Endothelial cell of umbilical vein (primary cell): ENCODE measurements around the gene SMARCA2. TPM values are rescaled to one million over a fixed set of nuclear protein-coding genes. Genes with fewer than 3 reads are reported as not detected.

Experiments used
- BruUV-seq: library from RNA; stranded (reverse); fragments of 400-500 nt; replicated peaks from 2 replicates; lab custom pipeline; 2021; lab: Mats Ljungman, UMichigan
- CTCF ChIA-PET: fragments of 300-600, 350-600 bp; sonication (Branson Sonifier 250); formaldehyde crosslinking; loops from one replicate; lab custom pipeline; 2021; ENCODE audit warnings: antibody characterized with exemption, inconsistent platforms; lab: Charles Lee
- POLR2A ChIA-PET: fragments of 300-600, 350-600 bp; sonication (Branson Sonifier 250); formaldehyde crosslinking; loops from one replicate; lab custom pipeline; 2021; ENCODE audit warnings: antibody characterized with exemption, inconsistent platforms; lab: Charles Lee
- DNase-seq: peaks from one replicate; pipeline ENCODE4 v3.0.0-alpha.2; 2011; ENCODE audit warnings: low read depth, low spot score
- FAIRE-seq: peaks from 2 replicates; lab custom pipeline; 2011; peaks lifted over from hg19 to GRCh38; lab: Jason Lieb, UNC
- H2AFZ ChIP-seq: 2 replicates; pipeline ENCODE4 v1.6.0; 2012; ENCODE audit warnings: low read depth, low read length, control low read depth, inconsistent platforms
- H3K27ac ChIP-seq: 2 replicates; pipeline ENCODE4 v1.5.1; 2011; ENCODE audit warnings: low read depth, mild to moderate bottlenecking, control low read depth, low read length, moderate library complexity; ENCODE audit not compliant: insufficient read depth
- H3K27me3 ChIP-seq, 2 experiments: 2 replicates each; pipeline versions ENCODE4 v1.6.0 to v1.6.1; 2011; ENCODE audit warnings: low read length in 2 of 2, mixed read lengths in 1 of 2; ENCODE audit not compliant: control insufficient read depth in 2 of 2, insufficient read depth in 2 of 2
- H3K36me3 ChIP-seq, 2 experiments: 2 replicates in 1 of 2; 3 replicates in 1 of 2; pipeline ENCODE4 v1.5.1; 2011; ENCODE audit warnings: low read length in 2 of 2, mild to moderate bottlenecking in 1 of 2, moderate library complexity in 1 of 2; ENCODE audit not compliant: control insufficient read depth in 2 of 2, insufficient read depth in 2 of 2; ENCODE audit errors: extremely low read depth in 1 of 2
- H3K4me1 ChIP-seq: 3 replicates; pipeline ENCODE4 v1.5.1; 2011; ENCODE audit warnings: mild to moderate bottlenecking, low read length; ENCODE audit not compliant: control insufficient read depth, insufficient read depth; ENCODE audit errors: extremely low read depth
- H3K4me2 ChIP-seq: 2 replicates; pipeline ENCODE4 v1.6.1; 2011; ENCODE audit warnings: low read length, control low read depth, mixed read lengths; ENCODE audit not compliant: insufficient read depth
- H3K4me3 ChIP-seq, 3 experiments: fragments of 200-600 bp in 1 of 3; sonication (generic), shearing (Covaris generic) in 1 of 3; replicated peaks in 1 of 3; 2 replicates each; pipeline ENCODE4 v1.5.1; 2011 to 2016; ENCODE audit warnings: control low read depth in 3 of 3, low read length in 3 of 3, mild to moderate bottlenecking in 2 of 3, inconsistent platforms in 1 of 3, low read depth in 1 of 3, moderate library complexity in 1 of 3; ENCODE audit not compliant: insufficient read depth in 1 of 3
- H3K79me2 ChIP-seq: 2 replicates; pipeline ENCODE4 v1.6.0; 2012; ENCODE audit warnings: low read length, inconsistent platforms; ENCODE audit not compliant: control insufficient read depth, insufficient read depth
- H3K9ac ChIP-seq: replicated peaks from 2 replicates; pipeline ENCODE3; 2011; ENCODE audit warnings: low read length, control low read depth; ENCODE audit not compliant: insufficient read depth; ENCODE audit errors: extremely low read depth
- H3K9me1 ChIP-seq: replicated peaks from 3 replicates; pipeline ENCODE4 v1.6.0; 2011; ENCODE audit warnings: mild to moderate bottlenecking, low read length; ENCODE audit not compliant: control insufficient read depth, insufficient read depth; ENCODE audit errors: extremely low read depth
- H3K9me3 ChIP-seq: replicated peaks from 2 replicates; pipeline ENCODE4 v1.5.1; 2012; ENCODE audit warnings: low read length, inconsistent platforms; ENCODE audit not compliant: control insufficient read depth, insufficient read depth
- H4K20me1 ChIP-seq: replicated peaks from 2 replicates; pipeline ENCODE3; 2011; ENCODE audit warnings: mild to moderate bottlenecking, low read length; ENCODE audit not compliant: control insufficient read depth, insufficient read depth; ENCODE audit errors: extremely low read depth
- EZH2 ChIP-seq: IDR thresholded peaks from 2 replicates; pipeline ENCODE4 v1.6.1; 2012; ENCODE audit warnings: borderline replicate concordance, low read depth, mild to moderate bottlenecking, moderate library complexity, low read length, inconsistent platforms; ENCODE audit not compliant: severe bottlenecking
- FOS ChIP-seq: IDR thresholded peaks from 2 replicates; pipeline ENCODE4 v1.6.1; 2011; ENCODE audit warnings: mild to moderate bottlenecking, low read length, moderate library complexity, borderline replicate concordance; ENCODE audit not compliant: insufficient read depth
- GATA2 ChIP-seq: IDR thresholded peaks from 2 replicates; pipeline ENCODE4 v1.7.0; 2011; ENCODE audit warnings: low read depth, mild to moderate bottlenecking, moderate library complexity, mixed read lengths, low read length; ENCODE audit not compliant: insufficient read length, insufficient read depth
- JUN ChIP-seq: IDR thresholded peaks from 2 replicates; pipeline ENCODE4 v1.6.1; 2011; ENCODE audit warnings: borderline replicate concordance, low read depth; ENCODE audit not compliant: insufficient read length, insufficient read depth
- MAX ChIP-seq: IDR thresholded peaks from 2 replicates; pipeline ENCODE4 v1.6.1; 2011; ENCODE audit not compliant: insufficient read depth, insufficient read length
- MYC ChIP-seq: IDR thresholded peaks from one replicate; pipeline ENCODE4 v1.6.1; 2011; ENCODE audit warnings: mild to moderate bottlenecking, low read depth, low read length
- POLR2AphosphoS5 ChIP-seq: IDR thresholded peaks from 2 replicates; pipeline ENCODE4 v1.6.1; 2012; ENCODE audit warnings: low read depth, mild to moderate bottlenecking, control low read depth, low read length, moderate library complexity; ENCODE audit not compliant: insufficient read depth
- dilution Hi-C: fragments of 300-500 bp; cut with MboI; formaldehyde crosslinking; loops from one replicate; pipeline ENCODE4 v1.15.0; 2019; ENCODE audit warnings: low sequenced_read_pairs; ENCODE audit not compliant: extremely low pct_ligation_motif_present
- intact Hi-C: fragments of 100-400 bp; cut with micrococcal nuclease; formaldehyde crosslinking; loops from one replicate; pipeline ENCODE4 v1.10.0; 2022
- polyA plus RNA-seq, 4 experiments: library from polyadenylated mRNA; depleted of rRNA in 3 of 4; stranded (reverse) in 3 of 4; unstranded in 1 of 4; fragments of >200 nt; gene quantifications; 2 replicates each; pipeline versions ENCODE4 v1.2.1 to v1.2.3, GENCODE V29; 2011 to 2012; ENCODE audit warnings: missing spikeins in 1 of 4
- total RNA-seq: library from RNA; stranded (reverse); gene quantifications from 2 replicates; pipeline ENCODE4 v1.2.3, GENCODE V29; 2021
- TF ChIP-seq, protein P1 (sequence below), 2 donors: IDR thresholded peaks; 1 replicate in 1 of 2; 2 replicates in 1 of 2; pipeline ENCODE4 v1.5.1; 2011; ENCODE audit warnings: low read length in 2 of 2, mild to moderate bottlenecking in 2 of 2, moderate library complexity in 2 of 2, control low read depth in 1 of 2, inconsistent platforms in 1 of 2, low read depth in 1 of 2; ENCODE audit not compliant: insufficient read depth in 1 of 2; ENCODE audit errors: extremely low read depth in 1 of 2

Gene SMARCA2
- total and polyA plus RNA-seq, 2 donors (not counting 3 experiments of a cell fraction or from before 2014, with no cell fraction given) = 54.5 to 79.9 TPM

DNA sequence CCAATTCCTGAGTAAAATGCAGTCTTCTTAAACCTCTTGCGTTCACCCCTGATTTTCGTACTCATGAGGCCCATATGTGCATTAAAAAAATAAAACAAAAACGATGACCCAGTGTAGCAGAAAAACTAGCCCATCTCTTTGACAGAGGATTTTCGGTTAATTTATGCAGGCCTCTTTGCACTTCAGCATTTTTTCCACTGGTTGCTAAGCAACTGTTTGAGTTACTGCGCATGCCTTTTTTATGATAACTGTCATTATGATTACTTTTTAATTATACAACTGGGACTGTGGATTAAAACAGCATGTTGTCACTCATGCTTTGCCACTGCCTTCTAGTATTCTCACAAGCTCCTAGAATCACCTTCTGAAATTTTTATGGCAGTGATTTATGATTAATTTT, 165.0 kb downstream of the SMARCA2 start:
- H3K9ac ChIP-seq = no peak overlapping the region
- intact Hi-C loops = loop anchor here (5.0 kb wide), 2 partner anchors 33 to 238 kb away; no protein-coding TSS in a partner anchor
- no peak overlapping the region for H3K27ac ChIP-seq
- H3K79me2 ChIP-seq = no peaks in the 10 kb centered on the region
- no peak overlapping the region for H3K4me3 ChIP-seq
- H3K4me1 ChIP-seq = no peaks in the 10 kb centered on the region
- ChIA-PET POLR2A (no interaction called here), CTCF (interaction anchor here (1.8 to 3.5 kb wide), 3 partner anchors 22 to 48 kb away, joined by 5 to 72 read pairs (median 9); no protein-coding TSS in a partner anchor)
- no peak for TF ChIP-seq FOS
- TF ChIP-seq MYC = no peak
- no peak for TF ChIP-seq MAX
- TF ChIP-seq EZH2 = no peak
- TF ChIP-seq JUN = no peak
- TF ChIP-seq POLR2AphosphoS5 = no peak
- TF ChIP-seq, protein P1, sequence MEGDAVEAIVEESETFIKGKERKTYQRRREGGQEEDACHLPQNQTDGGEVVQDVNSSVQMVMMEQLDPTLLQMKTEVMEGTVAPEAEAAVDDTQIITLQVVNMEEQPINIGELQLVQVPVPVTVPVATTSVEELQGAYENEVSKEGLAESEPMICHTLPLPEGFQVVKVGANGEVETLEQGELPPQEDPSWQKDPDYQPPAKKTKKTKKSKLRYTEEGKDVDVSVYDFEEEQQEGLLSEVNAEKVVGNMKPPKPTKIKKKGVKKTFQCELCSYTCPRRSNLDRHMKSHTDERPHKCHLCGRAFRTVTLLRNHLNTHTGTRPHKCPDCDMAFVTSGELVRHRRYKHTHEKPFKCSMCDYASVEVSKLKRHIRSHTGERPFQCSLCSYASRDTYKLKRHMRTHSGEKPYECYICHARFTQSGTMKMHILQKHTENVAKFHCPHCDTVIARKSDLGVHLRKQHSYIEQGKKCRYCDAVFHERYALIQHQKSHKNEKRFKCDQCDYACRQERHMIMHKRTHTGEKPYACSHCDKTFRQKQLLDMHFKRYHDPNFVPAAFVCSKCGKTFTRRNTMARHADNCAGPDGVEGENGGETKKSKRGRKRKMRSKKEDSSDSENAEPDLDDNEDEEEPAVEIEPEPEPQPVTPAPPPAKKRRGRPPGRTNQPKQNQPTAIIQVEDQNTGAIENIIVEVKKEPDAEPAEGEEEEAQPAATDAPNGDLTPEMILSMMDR (IDR thresholded peaks at IDR 0.05; ENCODE audit: extremely low read depth in 1 of 2, insufficient read depth in 1 of 2, low read depth in 1 of 2, low read length in 2 of 2) = no peak
- TF ChIP-seq GATA2 = no peak
- peaks cover 0 to 2% of the 10 kb centered on the region in 2 experiments for H3K36me3 ChIP-seq
- no peak for FAIRE-seq
- no TSS peak for BruUV-seq
- DNase-seq = no peak
- no peaks in the 10 kb centered on the region for H4K20me1 ChIP-seq
- dilution Hi-C loops = no loop called here
- no peaks in the 10 kb centered on the region for H3K27me3 ChIP-seq
- no peak overlapping the region for H3K4me2 ChIP-seq
- H3K9me1 ChIP-seq = no peaks in the 10 kb centered on the region
- H3K9me3 ChIP-seq = no peaks in the 10 kb centered on the region
- no peak overlapping the region for H2AFZ ChIP-seq
